BE2C (cell line): ENCODE results near the gene RTTN.

Experiments
- DNase-seq: peaks from one replicate; pipeline ENCODE4 v3.0.0-alpha.2; 2020
- H3K27me3 ChIP-seq: fragments of 250-450 bp; sonication (Bioruptor Pico); 2 replicates; pipeline ENCODE4 v1.5.1; 2020; ENCODE audit warnings: mild to moderate bottlenecking
- H3K36me3 ChIP-seq: fragments of 250-450 bp; sonication (Bioruptor Pico); 2 replicates; pipeline ENCODE4 v1.5.1; 2020; ENCODE audit warnings: mild to moderate bottlenecking
- H3K4me1 ChIP-seq: fragments of 250-450 bp; sonication (Bioruptor Pico); 2 replicates; pipeline ENCODE4 v1.5.1; 2020
- H3K4me3 ChIP-seq: 2 replicates; pipeline ENCODE4 v1.5.1; 2011; ENCODE audit warnings: low read depth, low read length
- H3K9me3 ChIP-seq: fragments of 250-450 bp; sonication (Bioruptor Pico); 2 replicates; pipeline ENCODE4 v1.5.1; 2020
- TF ChIP-seq, protein P1 (sequence below): IDR thresholded peaks from 2 replicates; pipeline ENCODE4 v1.5.1; 2012; ENCODE audit warnings: mild to moderate bottlenecking, low read depth, low read length

Gene RTTN

DNA sequence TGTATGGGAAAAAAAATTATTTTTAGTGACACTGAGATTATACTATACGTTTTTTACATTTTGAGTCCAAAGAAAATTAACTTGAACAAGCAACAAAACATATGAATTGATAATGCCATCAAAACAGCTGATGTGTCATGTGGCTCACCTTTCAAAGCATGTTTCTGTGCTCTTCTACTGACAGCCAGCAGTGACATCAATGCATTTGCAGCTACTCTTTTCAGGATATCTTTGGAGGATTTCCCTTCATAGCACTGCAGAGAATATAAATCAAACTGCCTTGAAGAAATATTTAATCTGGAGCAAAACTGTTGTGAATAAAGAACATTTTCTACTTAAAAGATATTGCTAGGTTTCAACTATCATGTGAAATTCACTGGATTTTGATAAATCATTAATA, 174.8 kb downstream of the RTTN start:
- TF ChIP-seq, protein P1, sequence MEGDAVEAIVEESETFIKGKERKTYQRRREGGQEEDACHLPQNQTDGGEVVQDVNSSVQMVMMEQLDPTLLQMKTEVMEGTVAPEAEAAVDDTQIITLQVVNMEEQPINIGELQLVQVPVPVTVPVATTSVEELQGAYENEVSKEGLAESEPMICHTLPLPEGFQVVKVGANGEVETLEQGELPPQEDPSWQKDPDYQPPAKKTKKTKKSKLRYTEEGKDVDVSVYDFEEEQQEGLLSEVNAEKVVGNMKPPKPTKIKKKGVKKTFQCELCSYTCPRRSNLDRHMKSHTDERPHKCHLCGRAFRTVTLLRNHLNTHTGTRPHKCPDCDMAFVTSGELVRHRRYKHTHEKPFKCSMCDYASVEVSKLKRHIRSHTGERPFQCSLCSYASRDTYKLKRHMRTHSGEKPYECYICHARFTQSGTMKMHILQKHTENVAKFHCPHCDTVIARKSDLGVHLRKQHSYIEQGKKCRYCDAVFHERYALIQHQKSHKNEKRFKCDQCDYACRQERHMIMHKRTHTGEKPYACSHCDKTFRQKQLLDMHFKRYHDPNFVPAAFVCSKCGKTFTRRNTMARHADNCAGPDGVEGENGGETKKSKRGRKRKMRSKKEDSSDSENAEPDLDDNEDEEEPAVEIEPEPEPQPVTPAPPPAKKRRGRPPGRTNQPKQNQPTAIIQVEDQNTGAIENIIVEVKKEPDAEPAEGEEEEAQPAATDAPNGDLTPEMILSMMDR = no peak
- H3K9me3 ChIP-seq = no peaks in the 10 kb centered on the region
- no peaks in the 10 kb centered on the region for H3K4me1 ChIP-seq
- H3K36me3 ChIP-seq = no peaks in the 10 kb centered on the region; the same call in 1 of the 2 replicates
- no peak for DNase-seq
- no peak overlapping the region for H3K4me3 ChIP-seq
- H3K27me3 ChIP-seq = no peaks in the 10 kb centered on the region

DNA sequence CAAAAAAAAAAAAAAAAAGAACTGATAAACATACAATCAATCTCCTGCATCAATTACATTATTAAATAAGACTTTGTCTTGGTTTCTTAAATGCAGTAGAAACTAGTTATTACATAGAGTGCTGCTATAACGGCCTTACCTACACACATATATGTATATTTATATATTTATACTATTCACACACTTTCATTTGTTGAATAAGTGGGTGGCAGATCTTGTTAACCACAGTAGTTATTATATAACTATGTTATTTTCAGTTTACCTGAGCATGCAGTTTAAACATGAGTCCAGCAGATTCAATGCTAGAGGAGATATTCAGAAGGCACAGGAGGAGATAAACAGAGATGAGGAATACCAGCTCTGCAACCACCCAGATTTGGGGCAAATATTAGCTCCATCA, 176.3 kb downstream of the RTTN start:
- H3K27me3 ChIP-seq = no peaks in the 10 kb centered on the region
- no peak overlapping the region for H3K4me3 ChIP-seq
- TF ChIP-seq, protein P1 = no peak
- no peak for DNase-seq
- no peaks in the 10 kb centered on the region; the same call in 1 of the 2 replicates for H3K36me3 ChIP-seq
- H3K4me1 ChIP-seq = no peaks in the 10 kb centered on the region
- no peaks in the 10 kb centered on the region for H3K9me3 ChIP-seq

DNA sequence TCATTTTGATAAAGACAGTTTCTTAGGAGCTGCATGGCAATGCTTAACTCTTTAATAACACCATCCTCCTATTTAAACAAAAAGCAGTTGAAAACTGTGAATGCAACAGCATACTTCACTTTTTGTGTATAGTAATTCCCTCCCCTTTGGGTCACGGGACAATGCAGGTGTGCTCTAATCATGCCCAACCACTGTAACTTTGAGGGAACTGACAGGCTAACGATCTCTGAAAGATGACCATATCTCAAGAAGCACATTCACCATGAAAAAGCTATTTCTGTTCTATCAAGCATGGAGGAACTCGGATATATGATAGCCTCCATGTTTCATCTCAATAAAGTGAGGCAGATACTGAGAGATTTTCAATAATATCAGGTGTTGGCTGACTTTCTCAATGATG, 176.8 kb downstream of the RTTN start:
- H3K4me1 ChIP-seq = no peaks in the 10 kb centered on the region
- TF ChIP-seq, protein P1 = no peak
- DNase-seq = no peak
- H3K4me3 ChIP-seq = no peak overlapping the region
- no peaks in the 10 kb centered on the region; the same call in 1 of the 2 replicates for H3K36me3 ChIP-seq
- H3K9me3 ChIP-seq = no peaks in the 10 kb centered on the region
- no peaks in the 10 kb centered on the region for H3K27me3 ChIP-seq

DNA sequence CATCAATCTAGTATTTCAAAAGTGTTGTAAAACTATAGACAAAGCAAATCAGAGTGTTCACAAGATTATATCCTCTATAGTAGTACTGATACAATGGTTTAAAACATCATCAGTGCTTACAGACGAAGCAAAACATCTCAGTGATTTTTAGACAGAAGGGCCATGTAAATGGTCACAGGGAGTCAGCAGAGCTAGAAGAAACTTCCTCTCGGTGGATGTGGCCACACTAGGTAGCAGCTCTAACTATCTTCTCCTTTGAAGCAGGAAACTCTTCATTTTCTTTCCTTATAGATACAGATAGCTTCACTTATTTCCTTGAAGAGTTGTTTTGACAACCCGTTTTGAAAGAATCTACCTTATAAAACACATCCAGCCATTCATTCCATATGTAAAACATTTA, 177.4 kb downstream of the RTTN start:
- Histone ChIP-seq H3K9me3 (no peaks in the 10 kb centered on the region), H3K27me3 (no peaks in the 10 kb centered on the region), H3K36me3 (no peaks in the 10 kb centered on the region; the same call in 1 of the 2 replicates), H3K4me3 (no peak overlapping the region), H3K4me1 (no peaks in the 10 kb centered on the region)
- no peak for DNase-seq
- TF ChIP-seq, protein P1 = no peak

DNA sequence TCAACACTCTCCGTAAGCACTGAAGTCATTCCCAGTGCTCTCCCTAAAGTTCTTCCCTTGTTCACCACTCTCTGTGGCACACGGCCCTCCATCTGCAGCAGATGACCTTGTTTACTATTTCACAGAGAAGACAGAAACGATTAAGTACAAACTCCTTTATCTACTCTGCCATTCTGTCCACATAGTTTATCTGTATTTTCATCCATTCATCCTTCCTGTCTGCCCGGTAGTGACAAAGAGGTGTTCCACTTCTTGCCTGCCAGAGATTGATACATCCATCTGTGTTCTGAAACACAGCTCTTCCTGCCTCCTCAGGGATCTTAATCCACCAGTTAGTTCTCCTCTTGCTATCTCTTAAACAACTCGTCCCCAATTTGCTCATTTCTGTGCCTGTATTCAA, 179.9 kb downstream of the RTTN start:
- TF ChIP-seq, protein P1 = no peak
- Histone ChIP-seq H3K4me3 (no peak overlapping the region), H3K4me1 (no peaks in the 10 kb centered on the region), H3K36me3 (no peaks in the 10 kb centered on the region; the same call in 1 of the 2 replicates), H3K9me3 (no peaks in the 10 kb centered on the region), H3K27me3 (no peaks in the 10 kb centered on the region)
- DNase-seq = no peak

DNA sequence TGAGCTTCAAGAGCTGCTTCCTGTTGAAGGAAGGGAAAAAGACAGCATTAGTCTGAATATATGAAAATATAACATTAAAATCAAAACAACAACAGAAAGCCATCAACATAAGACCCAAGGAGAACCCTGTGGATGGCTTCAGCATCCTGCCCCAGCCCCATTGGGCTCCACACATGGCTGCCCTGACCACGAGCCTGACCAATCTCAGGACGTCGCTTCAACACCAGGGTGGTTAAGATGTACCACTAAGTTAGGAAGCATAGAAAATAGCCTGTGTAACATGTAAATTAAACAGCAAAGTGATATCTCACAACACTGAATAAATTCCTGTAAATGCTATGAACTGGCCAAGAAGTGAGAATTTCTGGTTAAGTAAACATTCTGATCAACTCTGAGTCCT, 180.7 kb downstream of the RTTN start:
- Histone ChIP-seq H3K4me1 (no peaks in the 10 kb centered on the region), H3K9me3 (no peaks in the 10 kb centered on the region), H3K4me3 (no peak overlapping the region), H3K27me3 (no peaks in the 10 kb centered on the region), H3K36me3 (no peaks in the 10 kb centered on the region)
- no peak for DNase-seq
- TF ChIP-seq, protein P1 = no peak
